GM12878 (cell line): Measurements from ENCODE around the gene THOC7. TPM values are rescaled to one million over a fixed set of nuclear protein-coding genes. Genes with fewer than 3 reads are reported as not detected.

ENCODE experiments used
- ATAC-seq: fragments of 200-7000 bp; cut with Tn5 transposase; 3 replicates; pipeline ENCODE4 v1.9.1; 2020; ENCODE audit warnings: mild to moderate bottlenecking, moderate library complexity
- BruUV-seq: library from RNA; stranded (reverse); fragments of 400-500 nt; replicated peaks from 2 replicates; lab custom pipeline; 2021; lab: Mats Ljungman, UMichigan
- CTCF ChIA-PET: fragments of 300-600 bp; sonication (Branson Sonifier 250); formaldehyde crosslinking; extraction: SDS; loops from one replicate; lab custom pipeline; 2021; ENCODE audit warnings: inconsistent platforms; lab: Yijun Ruan, JAX
- POLR2A ChIA-PET: fragments of 350-600 bp; formaldehyde crosslinking; extraction: SDS; loops from one replicate; lab custom pipeline; 2021; ENCODE audit warnings: inconsistent platforms; lab: Charles Lee
- RAD21 ChIA-PET: fragments of 300-600 bp; sonication (Branson Sonifier 250); formaldehyde crosslinking; loops from one replicate; lab custom pipeline; 2023; ENCODE audit warnings: antibody characterized with exemption; ENCODE audit not compliant: unreplicated experiment; lab: Charles Lee
- SMC1A ChIA-PET: fragments of 300-600 bp; sonication (Branson Sonifier 250); formaldehyde crosslinking; loops from one replicate; lab custom pipeline; 2023; ENCODE audit not compliant: unreplicated experiment, uncharacterized antibody; lab: Charles Lee
- DNase-seq: peaks from one replicate; pipeline ENCODE4 v3.0.0-alpha.2; 2011; ENCODE audit warnings: low read depth, low spot score
- FAIRE-seq: peaks from 3 replicates; lab custom pipeline; 2011; peaks lifted over from hg19 to GRCh38; lab: Jason Lieb, UNC
- H2AFZ ChIP-seq: 2 replicates; pipeline ENCODE4 v1.6.0; 2011; ENCODE audit warnings: low read depth, low read length, control low read depth; ENCODE audit not compliant: control insufficient read depth
- H3K27ac ChIP-seq: 2 replicates; pipeline ENCODE4 v1.5.1; 2011; ENCODE audit warnings: control low read depth; ENCODE audit not compliant: control insufficient read depth, insufficient read depth
- H3K27me3 ChIP-seq, 2 experiments: replicated peaks in 1 of 2; 2 replicates each; pipeline versions ENCODE4 v1.6.0 to v1.6.1; 2011; ENCODE audit warnings: low read length in 1 of 2; ENCODE audit not compliant: control insufficient read depth in 2 of 2, insufficient read depth in 2 of 2
- H3K36me3 ChIP-seq, 2 experiments: 2 replicates each; pipeline ENCODE4 v1.5.1; 2011; ENCODE audit warnings: low read length in 1 of 2; ENCODE audit not compliant: control insufficient read depth in 2 of 2, insufficient read depth in 2 of 2
- H3K4me1 ChIP-seq: 2 replicates; pipeline ENCODE4 v1.6.1; 2011; ENCODE audit warnings: mild to moderate bottlenecking, low read length, moderate library complexity, mixed read lengths; ENCODE audit not compliant: control insufficient read depth, insufficient read depth
- H3K4me2 ChIP-seq: 2 replicates; pipeline ENCODE4 v1.6.0; 2011; ENCODE audit warnings: control low read depth; ENCODE audit not compliant: control insufficient read depth, insufficient read depth
- H3K4me3 ChIP-seq: fragments of 200-600 bp; sonication (generic); 2 replicates; pipeline ENCODE4 v1.5.1; 2016
- H3K79me2 ChIP-seq: 2 replicates; pipeline ENCODE4 v1.6.0; 2011; ENCODE audit warnings: low read length; ENCODE audit not compliant: control insufficient read depth, insufficient read depth
- H3K9ac ChIP-seq: 2 replicates; pipeline ENCODE4 v1.8.0; 2011; ENCODE audit warnings: low read length, control low read depth, mixed read lengths; ENCODE audit not compliant: control insufficient read depth, insufficient read depth
- H3K9me3 ChIP-seq: replicated peaks from 3 replicates; pipeline ENCODE4 v1.5.1; 2011; ENCODE audit warnings: mild to moderate bottlenecking, low read length; ENCODE audit not compliant: control insufficient read depth, insufficient read depth
- H4K20me1 ChIP-seq: 2 replicates; pipeline ENCODE4 v1.6.0; 2011; ENCODE audit not compliant: control insufficient read depth, insufficient read depth
- BACH1 ChIP-seq: fragments of 450-650 bp; IDR thresholded peaks from 2 replicates; pipeline ENCODE4 v1.6.1; 2017; ENCODE audit warnings: mild to moderate bottlenecking, borderline replicate concordance
- CBFB ChIP-seq: IDR thresholded peaks from 2 replicates; pipeline ENCODE4 v1.6.1; 2016; ENCODE audit warnings: antibody characterized with exemption, low read depth
- CHD2 ChIP-seq: IDR thresholded peaks from 2 replicates; pipeline ENCODE4 v1.6.1; 2011; ENCODE audit warnings: low read depth, low read length, improper control_type of control experiment, borderline replicate concordance
- IRF3 ChIP-seq: fragments of 450-650 bp; IDR thresholded peaks from 2 replicates; pipeline ENCODE4 v1.6.1; 2014; ENCODE audit warnings: mild to moderate bottlenecking
- MYC ChIP-seq: IDR thresholded peaks from 2 replicates; pipeline ENCODE4 v1.6.1; 2011; ENCODE audit warnings: mild to moderate bottlenecking, low read length, moderate library complexity, inconsistent platforms; ENCODE audit not compliant: insufficient read depth, insufficient replicate concordance, insufficient read length, severe bottlenecking
- NFXL1 ChIP-seq: fragments of 450-650 bp; IDR thresholded peaks from 2 replicates; pipeline ENCODE4 v1.6.1; 2017; ENCODE audit warnings: antibody characterized with exemption, mild to moderate bottlenecking, borderline replicate concordance
- NR2C1 ChIP-seq: fragments of 450-650 bp; IDR thresholded peaks from 2 replicates; pipeline ENCODE4 v1.6.1; 2017; ENCODE audit warnings: antibody characterized with exemption, mild to moderate bottlenecking, moderate library complexity
- RAD21 ChIP-seq: IDR thresholded peaks from 2 replicates; pipeline ENCODE4 v1.6.1; 2011; ENCODE audit warnings: mild to moderate bottlenecking, low read depth, low read length, moderate library complexity; ENCODE audit not compliant: insufficient read depth
- SP1 ChIP-seq: IDR thresholded peaks from one replicate; pipeline ENCODE4 v1.6.1; 2011; ENCODE audit warnings: low read depth, low read length
- TARDBP ChIP-seq: IDR thresholded peaks from 2 replicates; pipeline ENCODE4 v1.6.1; 2016; ENCODE audit warnings: borderline replicate concordance
- WGBS: methylation state at CpG from one replicate; pipeline ENCODE4 v1.1.6; 2016; ENCODE audit warnings: low lambda C conversion rate; ENCODE audit not compliant: insufficient replicate concordance, insufficient coverage; ENCODE audit errors: missing lambda C conversion rate; 5-methylcytosine and 5-hydroxymethylcytosine counted together
- in situ Hi-C: fragments of 300-500 bp; cut with MboI; formaldehyde crosslinking; loops from 9 replicates; pipeline ENCODE4 v1.14.3; 2018; ENCODE audit warnings: mixed read lengths
- intact Hi-C: fragments of 100-400 bp; cut with micrococcal nuclease; formaldehyde crosslinking; loops from one replicate; pipeline ENCODE4 v1.14.2; 2022; ENCODE audit not compliant: unreplicated experiment
- polyA plus RNA-seq, 11 experiments: library from polyadenylated mRNA; depleted of rRNA in 4 of 11; unstranded in 6 of 11; stranded (reverse) in 5 of 11; fragments of >200 nt; fragmentation: Nextera tagmentation in 4 of 11; fragmentation: Illumina TruSeq in 1 of 11; extraction: Ambion mirVana in 4 of 11; extraction: Trizol in 1 of 11; gene quantifications; 1 replicate in 1 of 11; 2 replicates in 10 of 11; pipeline versions ENCODE4 v1.2.1 to v1.2.3, GENCODE V29; 2011 to 2016; ENCODE audit warnings: inconsistent platforms in 2 of 11, missing spikeins in 2 of 11, low read depth in 1 of 11
- total RNA-seq, 4 experiments: library from RNA; depleted of rRNA in 3 of 4; stranded (reverse); fragments of >200 nt in 3 of 4; fragmentation: Illumina TruSeq in 1 of 4; extraction: Trizol in 1 of 4; gene quantifications; 2 replicates each; pipeline versions ENCODE4 v1.2.1 to v1.2.3, GENCODE V29; 2013 to 2021
- TF ChIP-seq, protein P1 (sequence below): fragments of 450-650 bp; IDR thresholded peaks from 2 replicates; pipeline ENCODE4 v1.6.1; 2017; ENCODE audit warnings: mild to moderate bottlenecking, moderate library complexity

Gene THOC7
- total and polyA plus RNA-seq, 10 of the 15 experiments (the other 5 are each of a cell fraction or from before 2014, with no cell fraction given) = 61.7 to 269 (median 138) TPM

DNA sequence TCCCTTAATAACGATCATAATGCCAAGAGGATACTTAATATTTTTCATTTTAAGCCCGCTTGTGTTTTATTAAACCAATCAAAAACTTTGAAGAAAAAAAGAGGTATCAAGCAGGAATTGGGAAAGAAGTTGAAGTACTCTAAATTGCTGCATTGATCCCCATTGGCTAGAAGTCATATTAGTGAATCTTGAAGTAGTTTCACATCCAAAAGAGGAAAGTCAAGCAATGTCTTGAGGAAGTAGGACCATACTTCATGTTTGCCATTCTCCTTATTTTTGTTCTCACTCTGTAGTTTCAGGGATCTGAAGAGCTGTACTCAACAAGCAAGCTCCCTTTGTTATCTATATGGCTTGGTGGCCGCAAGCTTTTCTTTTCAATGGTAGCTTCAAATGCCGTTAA, 46.4 kb upstream of the THOC7 start:
- POLR2A ChIA-PET = interaction anchor here (0.6 to 1.5 kb wide), 3 partner anchors 10 to 12 kb away, joined by 3 to 6 read pairs (median 3); no protein-coding TSS in a partner anchor

GRCh38 chr3:63909431-63909830, 45.8 kb upstream of the THOC7 start:
- H3K4me3 ChIP-seq = no peak overlapping the region
- peaks cover 1 to 4% of the 10 kb centered on the region in 2 experiments; a peak in 2 of 4 replicates for H3K36me3 ChIP-seq
- no peak for DNase-seq
- no peak for ATAC-seq
- H3K9me3 ChIP-seq = no peaks in the 10 kb centered on the region
- H4K20me1 ChIP-seq = no peaks in the 10 kb centered on the region
- no peak for FAIRE-seq
- in situ Hi-C loops = no loop called here
- H3K4me1 ChIP-seq = peaks cover 20% of the 10 kb centered on the region
- peaks cover 12% of the 10 kb centered on the region for H3K79me2 ChIP-seq
- CTCF ChIA-PET = interaction anchor here (0.8 to 1.6 kb wide), 7 partner anchors 12 to 76 kb away, joined by 3 to 5 read pairs (median 3); no protein-coding TSS in a partner anchor
- no peaks in the 10 kb centered on the region for H3K27me3 ChIP-seq
- POLR2A ChIA-PET = interaction anchor here (1.5 kb wide), 1 partner anchor 12 kb away, joined by 6 read pairs; no protein-coding TSS in a partner anchor
- BruUV-seq = no TSS peak
- no peak for TF ChIP-seq NR2C1
- no peak for TF ChIP-seq CHD2
- TF ChIP-seq, protein P1, sequence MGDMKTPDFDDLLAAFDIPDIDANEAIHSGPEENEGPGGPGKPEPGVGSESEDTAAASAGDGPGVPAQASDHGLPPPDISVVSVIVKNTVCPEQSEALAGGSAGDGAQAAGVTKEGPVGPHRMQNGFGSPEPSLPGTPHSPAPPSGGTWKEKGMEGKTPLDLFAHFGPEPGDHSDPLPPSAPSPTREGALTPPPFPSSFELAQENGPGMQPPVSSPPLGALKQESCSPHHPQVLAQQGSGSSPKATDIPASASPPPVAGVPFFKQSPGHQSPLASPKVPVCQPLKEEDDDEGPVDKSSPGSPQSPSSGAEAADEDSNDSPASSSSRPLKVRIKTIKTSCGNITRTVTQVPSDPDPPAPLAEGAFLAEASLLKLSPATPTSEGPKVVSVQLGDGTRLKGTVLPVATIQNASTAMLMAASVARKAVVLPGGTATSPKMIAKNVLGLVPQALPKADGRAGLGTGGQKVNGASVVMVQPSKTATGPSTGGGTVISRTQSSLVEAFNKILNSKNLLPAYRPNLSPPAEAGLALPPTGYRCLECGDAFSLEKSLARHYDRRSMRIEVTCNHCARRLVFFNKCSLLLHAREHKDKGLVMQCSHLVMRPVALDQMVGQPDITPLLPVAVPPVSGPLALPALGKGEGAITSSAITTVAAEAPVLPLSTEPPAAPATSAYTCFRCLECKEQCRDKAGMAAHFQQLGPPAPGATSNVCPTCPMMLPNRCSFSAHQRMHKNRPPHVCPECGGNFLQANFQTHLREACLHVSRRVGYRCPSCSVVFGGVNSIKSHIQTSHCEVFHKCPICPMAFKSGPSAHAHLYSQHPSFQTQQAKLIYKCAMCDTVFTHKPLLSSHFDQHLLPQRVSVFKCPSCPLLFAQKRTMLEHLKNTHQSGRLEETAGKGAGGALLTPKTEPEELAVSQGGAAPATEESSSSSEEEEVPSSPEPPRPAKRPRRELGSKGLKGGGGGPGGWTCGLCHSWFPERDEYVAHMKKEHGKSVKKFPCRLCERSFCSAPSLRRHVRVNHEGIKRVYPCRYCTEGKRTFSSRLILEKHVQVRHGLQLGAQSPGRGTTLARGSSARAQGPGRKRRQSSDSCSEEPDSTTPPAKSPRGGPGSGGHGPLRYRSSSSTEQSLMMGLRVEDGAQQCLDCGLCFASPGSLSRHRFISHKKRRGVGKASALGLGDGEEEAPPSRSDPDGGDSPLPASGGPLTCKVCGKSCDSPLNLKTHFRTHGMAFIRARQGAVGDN = no peak
- TF ChIP-seq SP1 = no peak
- TF ChIP-seq TARDBP = no peak
- TF ChIP-seq IRF3 = no peak
- TF ChIP-seq RAD21 = no peak
- TF ChIP-seq BACH1 = no peak
- TF ChIP-seq CBFB = no peak
- 92% methylated on average over 2 of the region's 2 CpGs for WGBS
- intact Hi-C loops = no loop called here
- H2AFZ ChIP-seq = no peak overlapping the region
- RAD21 ChIA-PET = interaction anchor here (1.0 kb wide), 1 partner anchor 13 kb away, joined by 4 read pairs; no protein-coding TSS in a partner anchor
- SMC1A ChIA-PET = interaction anchor here (0.9 to 2.0 kb wide), 8 partner anchors 11 to 89 kb away, joined by 3 to 10 read pairs (median 4); no protein-coding TSS in a partner anchor
- no peak overlapping the region for H3K4me2 ChIP-seq
- H3K9ac ChIP-seq = no peak overlapping the region
- no peak overlapping the region for H3K27ac ChIP-seq

More for the DNA sequence above, 46.4 kb upstream of the THOC7 start:
- Histone ChIP-seq H2AFZ (no peak overlapping the region), H3K27me3 (no peaks in the 10 kb centered on the region), H3K9ac (no peak overlapping the region), H3K27ac (no peak overlapping the region), H4K20me1 (no peaks in the 10 kb centered on the region), H3K9me3 (no peaks in the 10 kb centered on the region)
- ATAC-seq (no peak), FAIRE-seq (no peak)
- WGBS = 96% methylated on average over 4 of the region's 4 CpGs
- no TSS peak for BruUV-seq
- intact Hi-C loops (loop anchor here (2.0 to 5.0 kb wide), 2 partner anchors 45 to 52 kb away; no protein-coding TSS in a partner anchor), in situ Hi-C loops (no loop called here)
- TF ChIP-seq MYC = no peak
- peak; percentile 7; the same call in 1 of the 2 replicates for TF ChIP-seq NFXL1
- TF ChIP-seq, all 136 proteins: peak for 1
- Histone ChIP-seq H3K4me3 (no peak overlapping the region), H3K4me2 (no peak overlapping the region), H3K36me3 (peaks cover 1 to 5% of the 10 kb centered on the region in 2 experiments; a peak in 2 of 4 replicates), H3K79me2 (peaks cover 13% of the 10 kb centered on the region), H3K4me1 (peaks cover 20% of the 10 kb centered on the region)
- ChIA-PET SMC1A (interaction anchor here (0.7 to 2.0 kb wide), 12 partner anchors 9 to 90 kb away, joined by 3 to 10 read pairs (median 4); no protein-coding TSS in a partner anchor), CTCF (interaction anchor here (0.8 to 1.9 kb wide), 12 partner anchors 12 to 92 kb away, joined by 3 to 8 read pairs (median 3); no protein-coding TSS in a partner anchor), RAD21 (interaction anchor here (1.0 to 1.8 kb wide), 2 partner anchors 13 to 84 kb away, joined by 4 read pairs; no protein-coding TSS in a partner anchor)
- DNase-seq = no peak
